MM.1S (cell line): ENCODE measurements around the gene IER5.

Experiments used
- DNase-seq: peaks from one replicate; pipeline ENCODE4 v3.0.0-alpha.2; 2015
- H2AFZ ChIP-seq: fragments of 300-600 bp; sonication (generic); 2 replicates; pipeline ENCODE4 v1.6.0; 2016; ENCODE audit warnings: antibody characterized with exemption, low read length
- H3F3A ChIP-seq: fragments of 300-600 bp; sonication (generic); 2 replicates; pipeline ENCODE4 v1.6.1; 2016; ENCODE audit warnings: mild to moderate bottlenecking, antibody characterized with exemption, low read length, moderate library complexity, mixed read lengths; ENCODE audit not compliant: insufficient read depth
- H3K27ac ChIP-seq: fragments of 300-600 bp; sonication (generic); 2 replicates; pipeline ENCODE4 v1.5.1; 2016; ENCODE audit warnings: mild to moderate bottlenecking, low read length
- H3K27me3 ChIP-seq: fragments of 300-600 bp; sonication (generic); replicated peaks from 2 replicates; pipeline ENCODE4 v1.6.0; 2016; ENCODE audit warnings: low read length; ENCODE audit not compliant: insufficient read depth
- H3K36me3 ChIP-seq: fragments of 300-600 bp; sonication (generic); replicated peaks from 2 replicates; pipeline ENCODE4 v1.6.1; 2016; ENCODE audit warnings: mild to moderate bottlenecking, low read length, mixed read lengths; ENCODE audit not compliant: insufficient read depth
- H3K4me1 ChIP-seq: fragments of 300-600 bp; sonication (generic); 2 replicates; pipeline ENCODE4 v1.6.1; 2016; ENCODE audit warnings: low read length, mixed read lengths
- H3K4me2 ChIP-seq: fragments of 300-600 bp; sonication (generic); 2 replicates; pipeline ENCODE4 v1.6.0; 2016; ENCODE audit warnings: low read depth, low read length
- H3K4me3 ChIP-seq: fragments of 300-600 bp; sonication (generic); 2 replicates; pipeline ENCODE4 v1.5.1; 2016; ENCODE audit warnings: low read length, mixed read lengths
- H3K79me2 ChIP-seq: fragments of 300-600 bp; sonication (generic); 2 replicates; pipeline ENCODE4 v1.6.1; 2016; ENCODE audit warnings: mixed run types, low read length, mixed read lengths
- H3K9ac ChIP-seq: fragments of 300-600 bp; sonication (generic); 2 replicates; pipeline ENCODE4 v1.6.1; 2016; ENCODE audit warnings: low read length, mixed read lengths
- H3K9me2 ChIP-seq: fragments of 300-600 bp; sonication (generic); replicated peaks from 2 replicates; pipeline ENCODE4 v1.6.1; 2016; ENCODE audit warnings: mild to moderate bottlenecking, low read length, mixed read lengths; ENCODE audit not compliant: insufficient read depth
- H3K9me3 ChIP-seq: fragments of 300-600 bp; sonication (generic); replicated peaks from 2 replicates; pipeline ENCODE4 v1.6.1; 2016; ENCODE audit warnings: mild to moderate bottlenecking, low read length, mixed read lengths; ENCODE audit not compliant: insufficient read depth
- H4K20me1 ChIP-seq: fragments of 300-600 bp; sonication (generic); 2 replicates; pipeline ENCODE4 v1.6.1; 2016; ENCODE audit warnings: mild to moderate bottlenecking, low read length, moderate library complexity, mixed read lengths; ENCODE audit not compliant: insufficient read depth
- EZH2 ChIP-seq: fragments of 300-600 bp; sonication (generic); optimal IDR thresholded peaks from 2 replicates; pipeline ENCODE3; 2017; ENCODE audit warnings: low read depth, mild to moderate bottlenecking, antibody characterized with exemption, low read length, mixed read lengths
- EZH2phosphoT487 ChIP-seq: fragments of 300-600 bp; sonication (generic); IDR thresholded peaks from 2 replicates; pipeline ENCODE4 v1.6.1; 2018; ENCODE audit warnings: antibody characterized with exemption, low read length
- TF ChIP-seq, protein P1 (sequence below): fragments of 300-600 bp; sonication (generic); IDR thresholded peaks from 2 replicates; pipeline ENCODE4 v1.5.1; 2016; ENCODE audit warnings: antibody characterized with exemption, low read length, mixed read lengths

Gene IER5

DNA sequence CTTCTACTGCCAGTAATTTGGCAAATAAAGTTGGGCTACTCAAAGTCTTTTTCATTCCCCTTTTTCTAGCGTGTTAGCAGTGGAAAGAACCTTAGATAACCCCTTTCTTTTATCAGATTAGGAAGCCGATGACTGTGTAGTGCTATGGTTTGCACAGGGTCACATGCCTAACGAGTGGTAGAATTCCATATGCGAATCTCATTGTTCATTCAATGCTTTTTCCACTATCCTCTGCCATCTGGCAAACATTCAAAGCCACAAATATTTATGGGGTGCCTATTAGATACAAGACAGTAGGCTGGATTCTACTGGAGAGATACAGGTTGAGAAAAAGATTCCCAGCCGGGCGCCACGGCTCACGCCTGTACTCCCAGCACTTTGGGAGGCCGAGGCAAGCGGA lies 14.9 kb upstream of the IER5 start:
- no peak overlapping the region for H3K4me3 ChIP-seq
- H3F3A ChIP-seq = no peaks in the 10 kb centered on the region
- H3K4me2 ChIP-seq = no peak overlapping the region

GRCh38 chr1:181075766-181076350 lies 12.6 kb upstream of the IER5 start:
- no peak overlapping the region for H3K4me2 ChIP-seq

More for the DNA sequence above, 14.9 kb upstream of the IER5 start:
- no peak overlapping the region for H2AFZ ChIP-seq
- no peak overlapping the region for H3K27ac ChIP-seq
- H4K20me1 ChIP-seq = no peaks in the 10 kb centered on the region
- H3K4me1 ChIP-seq = no peaks in the 10 kb centered on the region
- TF ChIP-seq, protein P1, sequence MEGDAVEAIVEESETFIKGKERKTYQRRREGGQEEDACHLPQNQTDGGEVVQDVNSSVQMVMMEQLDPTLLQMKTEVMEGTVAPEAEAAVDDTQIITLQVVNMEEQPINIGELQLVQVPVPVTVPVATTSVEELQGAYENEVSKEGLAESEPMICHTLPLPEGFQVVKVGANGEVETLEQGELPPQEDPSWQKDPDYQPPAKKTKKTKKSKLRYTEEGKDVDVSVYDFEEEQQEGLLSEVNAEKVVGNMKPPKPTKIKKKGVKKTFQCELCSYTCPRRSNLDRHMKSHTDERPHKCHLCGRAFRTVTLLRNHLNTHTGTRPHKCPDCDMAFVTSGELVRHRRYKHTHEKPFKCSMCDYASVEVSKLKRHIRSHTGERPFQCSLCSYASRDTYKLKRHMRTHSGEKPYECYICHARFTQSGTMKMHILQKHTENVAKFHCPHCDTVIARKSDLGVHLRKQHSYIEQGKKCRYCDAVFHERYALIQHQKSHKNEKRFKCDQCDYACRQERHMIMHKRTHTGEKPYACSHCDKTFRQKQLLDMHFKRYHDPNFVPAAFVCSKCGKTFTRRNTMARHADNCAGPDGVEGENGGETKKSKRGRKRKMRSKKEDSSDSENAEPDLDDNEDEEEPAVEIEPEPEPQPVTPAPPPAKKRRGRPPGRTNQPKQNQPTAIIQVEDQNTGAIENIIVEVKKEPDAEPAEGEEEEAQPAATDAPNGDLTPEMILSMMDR = no peak
- no peak for TF ChIP-seq EZH2
- no peak for TF ChIP-seq EZH2phosphoT487
- H3K9me2 ChIP-seq = no peaks in the 10 kb centered on the region
- no peaks in the 10 kb centered on the region for H3K36me3 ChIP-seq
- DNase-seq = no peak
- H3K9me3 ChIP-seq = no peaks in the 10 kb centered on the region
- no peaks in the 10 kb centered on the region for H3K79me2 ChIP-seq
- no peaks in the 10 kb centered on the region for H3K27me3 ChIP-seq
- H3K9ac ChIP-seq = no peak overlapping the region

GRCh38 chr1:181076852-181077251 lies 11.6 kb upstream of the IER5 start:
- H3F3A ChIP-seq = no peaks in the 10 kb centered on the region
- H3K27ac ChIP-seq = no peak overlapping the region
- no peak overlapping the region for H3K4me3 ChIP-seq
- TF ChIP-seq EZH2phosphoT487 = no peak
- TF ChIP-seq, protein P1 = no peak
- TF ChIP-seq EZH2 = no peak
- no peaks in the 10 kb centered on the region for H3K9me3 ChIP-seq
- H3K4me2 ChIP-seq = no peak overlapping the region
- no peak for DNase-seq
- no peaks in the 10 kb centered on the region for H4K20me1 ChIP-seq
- H3K27me3 ChIP-seq = no peaks in the 10 kb centered on the region
- H3K9me2 ChIP-seq = no peaks in the 10 kb centered on the region
- no peak overlapping the region for H2AFZ ChIP-seq
- no peaks in the 10 kb centered on the region for H3K36me3 ChIP-seq
- no peak overlapping the region for H3K9ac ChIP-seq
- no peaks in the 10 kb centered on the region for H3K4me1 ChIP-seq
- no peaks in the 10 kb centered on the region for H3K79me2 ChIP-seq

More at GRCh38 chr1:181075766-181076350, 12.6 kb upstream of the IER5 start:
- DNase-seq = no peak
- TF ChIP-seq EZH2phosphoT487 (no peak), EZH2 (no peak)
- TF ChIP-seq, protein P1 = no peak
- no peaks in the 10 kb centered on the region for H3K4me1 ChIP-seq
- H3K4me3 ChIP-seq = no peak overlapping the region
- H3K36me3 ChIP-seq = no peaks in the 10 kb centered on the region
- H3K9me3 ChIP-seq = no peaks in the 10 kb centered on the region
- H3K27me3 ChIP-seq = no peaks in the 10 kb centered on the region
- H3K9ac ChIP-seq = no peak overlapping the region
- H3K27ac ChIP-seq = no peak overlapping the region
- no peaks in the 10 kb centered on the region for H3K79me2 ChIP-seq
- no peaks in the 10 kb centered on the region for H4K20me1 ChIP-seq
- no peaks in the 10 kb centered on the region for H3K9me2 ChIP-seq
- H3F3A ChIP-seq = no peaks in the 10 kb centered on the region
- H2AFZ ChIP-seq = no peak overlapping the region
